Activated naive CD4-positive, alpha-beta T cell (primary cell): ENCODE data around the gene IMPG1.
"Not testable (repeated sequence)": the region's sequence is repeated elsewhere in the genome, so short reads cannot be mapped to it uniquely, and the experiment has no call there.

Experiments used
- DNase-seq, 4 experiments: peaks; one replicate each; lab custom pipeline; 2025; lab: John Stamatoyannopoulos, UW

The IMPG1 gene

DNA sequence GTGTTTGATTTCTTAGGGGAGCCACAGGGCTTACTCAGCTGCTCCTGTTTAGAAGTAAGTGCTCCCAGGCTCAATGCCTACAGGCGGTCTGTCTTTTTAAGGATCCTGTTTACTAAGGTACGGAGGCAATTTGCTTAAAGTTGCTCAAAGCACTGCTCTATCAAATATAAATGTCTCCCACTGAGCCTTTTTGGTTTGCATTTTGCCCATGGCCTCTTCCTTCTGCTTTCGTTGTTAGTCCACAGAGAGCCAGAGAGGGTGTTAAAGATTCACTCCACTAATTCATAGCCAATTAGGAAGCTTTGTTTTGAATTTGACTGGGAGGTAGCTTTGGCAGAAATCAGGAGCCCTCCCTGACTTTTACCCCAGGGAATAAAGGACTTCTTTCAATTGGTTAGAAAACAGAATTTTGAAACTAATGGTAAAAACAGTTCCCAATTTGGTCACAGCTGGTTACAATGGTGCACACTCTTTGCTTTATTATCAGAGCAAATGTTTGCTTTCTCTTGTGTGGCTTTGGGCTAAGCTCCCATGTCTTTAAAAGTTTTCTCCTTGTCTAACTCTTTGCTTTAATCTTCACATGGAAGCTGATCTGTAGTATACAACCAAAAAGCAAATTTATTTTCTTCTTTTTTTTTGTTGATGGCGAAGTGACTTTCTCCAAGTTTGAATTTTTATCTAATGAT, 126.2 kb downstream of the IMPG1 start:
- no peak for DNase-seq

DNA sequence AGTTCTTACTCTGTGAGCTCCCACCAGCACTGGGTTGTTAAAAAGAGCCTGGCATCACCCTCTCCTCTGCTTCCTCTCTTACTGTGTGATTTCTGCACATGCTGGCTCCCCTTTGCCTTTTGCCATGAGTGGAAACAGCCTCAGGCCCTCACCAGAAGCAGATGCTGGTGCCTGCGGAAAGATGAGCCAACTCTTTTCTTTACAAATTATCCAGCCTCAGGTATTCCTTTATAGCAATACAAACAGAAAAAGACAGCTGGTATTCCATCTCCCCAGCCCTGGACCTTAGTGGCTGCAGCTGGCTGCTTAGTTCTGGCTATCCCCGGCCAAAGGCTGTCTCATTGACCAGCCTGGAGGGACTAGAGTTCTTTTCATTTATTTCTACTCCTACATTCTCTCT, 129.1 kb downstream of the IMPG1 start:
- DNase-seq: no peak

DNA sequence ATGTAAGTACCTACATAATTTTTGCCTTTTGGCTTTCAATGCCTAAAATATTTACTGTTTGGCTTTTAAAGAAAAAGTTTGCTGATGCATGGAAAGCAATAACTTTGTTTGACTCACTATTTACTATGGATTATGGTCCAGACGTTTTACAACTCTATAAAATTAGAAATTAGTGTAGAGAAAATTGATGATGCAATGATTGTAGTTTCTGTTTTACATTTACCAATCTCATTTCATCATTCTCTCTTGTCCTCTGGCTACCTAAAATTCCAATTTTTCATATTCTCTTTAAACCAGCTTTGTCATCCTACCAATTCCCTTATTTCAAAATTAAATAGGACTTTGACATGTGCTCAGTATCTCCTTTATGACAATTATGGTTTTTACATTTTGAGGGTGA, 131.0 kb downstream of the IMPG1 start:
- DNase-seq: no peak

DNA sequence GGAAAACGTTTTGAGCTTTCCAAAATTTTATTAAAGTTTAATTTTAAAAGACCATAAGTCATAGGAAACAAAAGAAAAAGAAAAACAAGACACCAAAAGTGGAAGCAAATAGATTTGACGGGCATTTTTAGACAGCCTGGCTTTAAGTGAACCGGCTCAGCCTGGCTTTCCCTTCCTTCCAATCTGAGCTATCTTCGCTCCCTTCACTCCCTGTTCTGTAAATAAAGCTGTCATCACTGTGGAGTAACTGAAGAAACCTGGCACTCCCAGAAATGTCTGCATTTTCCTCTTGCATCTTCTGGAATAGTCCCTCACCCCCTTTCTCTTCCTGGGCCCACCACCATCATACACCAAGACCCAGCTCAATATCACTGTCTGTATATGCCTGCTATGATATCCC, 131.9 kb downstream of the IMPG1 start:
- no peak for DNase-seq

DNA sequence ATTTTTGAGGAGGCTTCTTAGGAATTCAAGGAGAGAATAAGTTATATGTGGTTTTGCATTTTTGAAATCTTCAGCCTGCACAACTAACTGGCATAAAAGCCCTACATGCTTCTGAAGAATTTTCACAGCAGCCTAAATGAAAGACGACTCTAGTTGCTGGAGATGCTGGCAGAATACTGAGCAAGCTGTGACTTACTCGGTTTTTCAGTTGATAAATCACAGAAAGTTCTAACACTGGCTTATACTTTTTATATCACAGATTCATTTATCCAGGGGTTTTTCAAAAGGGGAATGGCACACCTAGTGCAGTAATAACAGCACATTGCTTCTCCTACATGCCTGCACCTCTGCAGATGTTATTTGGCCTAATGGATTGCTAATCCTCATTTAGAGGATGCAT, 134.6 kb downstream of the IMPG1 start:
- no peak for DNase-seq

DNA sequence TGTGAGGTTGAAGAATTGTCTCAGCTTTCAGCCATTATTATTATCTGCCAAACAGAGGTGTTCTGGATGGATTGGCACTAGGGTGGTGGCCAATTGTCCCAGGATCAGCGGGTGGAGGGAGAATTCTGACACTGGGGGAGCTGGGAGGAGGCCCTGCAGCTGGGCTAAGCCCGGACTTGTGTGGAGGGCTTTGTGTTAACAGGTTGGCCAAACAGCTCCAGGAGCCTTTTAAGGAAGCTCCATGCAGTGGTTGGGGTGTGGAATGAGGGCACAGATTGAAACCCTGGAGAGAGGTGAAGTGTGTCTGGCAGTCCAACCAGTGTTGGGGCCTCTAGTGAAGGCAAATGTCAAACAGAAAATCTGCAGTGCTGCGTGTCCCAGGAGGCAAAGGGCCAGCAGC, 135.8 kb downstream of the IMPG1 start:
- DNase-seq: no peak

DNA sequence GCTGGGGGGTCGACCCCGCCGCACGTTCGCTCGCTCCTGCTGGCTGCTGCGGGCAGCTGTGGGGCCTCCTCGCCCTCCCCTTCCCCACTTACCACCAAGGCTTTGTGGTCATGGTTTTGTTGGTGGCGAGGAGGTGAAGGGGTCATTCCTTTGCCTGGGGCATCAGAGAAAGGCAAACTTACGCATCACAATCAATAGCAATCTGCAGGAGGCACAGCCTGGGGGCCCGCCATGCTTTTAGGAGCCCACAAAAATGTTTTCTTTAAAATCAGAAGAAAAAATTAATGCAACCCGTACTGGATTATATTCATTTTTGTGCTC, 137.0 kb downstream of the IMPG1 start:
- no peak for DNase-seq

DNA sequence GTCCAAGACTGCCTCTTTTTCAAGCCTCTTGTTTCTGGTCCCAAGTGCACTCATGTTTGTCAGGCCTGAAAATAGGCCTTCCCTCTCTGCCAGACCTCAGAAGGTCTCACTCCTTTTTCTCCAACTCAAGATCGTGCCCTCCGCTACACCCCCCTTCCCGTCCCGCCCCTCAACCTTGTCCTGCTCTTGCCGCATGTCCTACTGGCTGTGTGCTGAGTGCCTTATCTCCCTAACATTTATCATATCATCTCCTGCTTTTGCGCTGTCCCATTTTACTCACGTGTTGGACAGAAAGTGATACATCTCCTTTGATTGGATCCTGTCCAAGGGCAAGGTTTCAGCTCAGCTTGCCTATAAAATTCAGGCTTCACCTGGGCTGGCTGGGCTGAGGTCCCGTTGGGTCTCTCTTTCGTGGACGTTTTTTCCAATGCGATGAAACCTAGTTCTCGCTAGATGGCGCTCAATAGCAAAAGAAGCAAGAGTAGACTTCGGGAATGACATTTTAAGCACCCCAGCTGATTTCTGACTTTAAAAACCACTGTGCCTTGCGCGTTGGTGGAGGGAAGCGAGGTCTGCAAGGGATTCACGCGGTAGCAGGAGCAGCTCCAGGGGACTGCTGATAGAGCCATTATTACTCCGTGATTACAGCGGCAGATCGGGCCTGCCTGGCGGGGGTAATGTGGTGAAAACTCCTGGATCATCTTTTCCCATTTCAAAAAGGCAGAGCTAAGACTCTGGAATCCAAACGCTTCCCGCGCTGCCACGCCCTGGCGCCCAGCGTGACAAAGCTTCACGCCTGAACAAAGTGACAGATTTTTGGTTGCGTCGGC, 137.6 kb downstream of the IMPG1 start:
- no peak for DNase-seq

DNA sequence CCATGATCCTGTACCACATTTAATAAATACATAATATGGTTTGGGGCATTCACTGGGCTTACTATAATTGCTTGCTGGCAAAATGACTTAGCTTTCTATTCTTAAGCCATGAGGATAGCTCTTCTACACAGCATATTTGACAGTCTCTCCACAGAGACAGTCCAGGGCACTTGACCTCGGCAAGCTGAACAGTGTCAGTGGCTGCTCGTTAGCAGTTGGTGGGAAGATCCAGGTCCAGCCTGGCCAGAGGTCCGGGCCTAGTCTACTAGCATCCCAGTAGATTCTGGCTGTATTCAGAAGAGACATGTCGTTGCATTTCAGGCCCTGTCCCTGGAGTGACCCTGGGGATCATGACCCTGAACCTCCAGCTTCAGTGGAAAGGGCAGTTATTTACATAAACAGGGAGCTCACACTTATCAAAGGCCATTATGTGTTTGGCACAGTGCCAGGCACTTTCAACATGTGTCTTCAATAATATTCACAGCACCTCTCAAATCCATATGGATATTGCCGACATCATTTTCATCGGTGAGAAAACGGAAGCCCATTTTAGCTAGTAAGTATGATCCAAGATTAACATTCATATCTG, 139.0 kb downstream of the IMPG1 start:
- DNase-seq: no peak

DNA sequence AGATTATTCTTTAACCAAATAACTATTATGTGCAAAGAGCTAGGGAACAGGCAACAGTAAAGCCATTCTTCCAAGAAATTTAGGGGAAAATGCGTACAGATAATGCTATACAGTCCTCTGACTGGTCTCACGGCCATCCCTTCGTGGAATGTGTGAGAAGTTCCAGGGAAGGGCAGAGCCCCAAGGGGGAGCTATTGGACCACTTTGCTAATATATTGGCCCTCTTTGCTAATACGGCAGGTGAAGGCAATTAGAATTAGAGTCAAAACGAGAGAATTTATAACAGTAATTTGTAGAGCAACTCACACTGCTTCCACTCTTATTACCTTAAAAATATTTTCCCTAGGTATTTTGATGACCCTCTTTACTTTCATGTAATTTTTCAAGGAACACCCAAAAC, 140.4 kb downstream of the IMPG1 start:
- DNase-seq: no peak

DNA sequence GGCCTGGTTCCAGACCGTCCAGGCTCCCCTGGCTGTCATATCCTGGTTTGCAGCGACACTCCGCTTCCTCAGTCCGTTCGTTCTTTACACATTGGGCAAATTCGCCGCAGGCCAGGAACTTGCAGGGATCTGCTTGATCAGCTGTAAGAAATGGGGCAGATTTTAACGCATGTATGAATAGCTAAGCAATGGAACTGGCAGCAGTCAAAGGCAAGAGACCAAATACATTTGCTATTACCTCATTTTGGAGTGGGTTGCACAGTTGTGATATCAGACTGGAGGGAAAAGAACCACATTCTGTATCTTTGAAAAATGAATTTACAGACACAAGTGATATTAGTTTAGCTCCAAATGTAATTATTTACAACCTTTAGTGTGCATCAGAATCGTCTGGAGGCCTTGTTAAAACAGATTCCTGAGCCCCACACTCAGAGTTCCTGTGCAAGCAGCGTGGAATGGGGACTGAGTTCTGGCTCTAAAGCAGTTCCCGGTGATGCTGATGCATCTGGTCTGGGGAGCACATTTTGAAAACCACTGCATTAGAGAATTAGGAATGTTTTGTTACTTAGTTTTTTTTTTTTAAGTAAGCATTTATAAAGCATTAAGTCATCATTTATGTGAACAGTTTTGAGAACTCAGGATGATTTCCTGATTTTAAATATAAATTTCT, 141.3 kb downstream of the IMPG1 start:
- DNase-seq: no peak

DNA sequence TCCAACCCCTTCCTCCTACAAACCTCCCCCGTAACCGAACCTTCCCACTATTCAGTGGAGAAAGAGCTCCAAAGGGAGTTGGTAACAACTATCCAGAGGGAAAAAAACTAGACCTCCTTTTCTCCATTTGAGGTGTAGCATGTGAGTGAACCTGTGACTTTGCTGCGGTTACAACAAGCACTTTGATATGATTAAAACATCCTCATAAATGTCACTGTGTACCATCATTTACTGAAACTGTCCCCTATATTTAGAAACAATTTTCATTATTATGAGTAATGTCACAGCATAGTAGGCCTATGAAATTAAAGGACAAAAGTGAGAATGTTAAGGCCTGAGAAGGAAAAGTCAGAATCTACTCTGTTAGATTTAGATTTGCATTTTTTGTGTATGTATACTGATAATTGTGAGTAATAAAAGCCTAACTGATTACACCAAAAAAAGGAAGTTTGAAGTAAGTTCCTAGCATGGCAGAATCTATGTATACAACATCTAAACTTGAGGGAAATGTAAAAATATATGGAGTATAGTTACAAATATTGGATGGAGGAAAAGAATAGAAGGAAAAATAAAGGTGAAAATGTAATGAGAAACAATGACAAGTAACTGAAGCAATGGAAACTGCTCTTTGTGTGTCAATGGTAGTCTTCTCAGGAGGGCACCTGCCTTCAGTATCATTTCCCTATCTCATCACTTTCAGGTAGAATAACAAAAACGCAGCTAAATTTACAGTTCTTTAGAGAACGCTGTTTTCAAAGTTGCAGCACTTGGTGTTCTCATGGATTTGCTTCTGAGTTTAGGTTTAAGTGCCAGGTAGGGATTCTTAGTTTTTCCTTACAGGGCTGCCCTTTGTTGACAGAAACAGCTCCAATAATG, 145.9 kb downstream of the IMPG1 start:
- DNase-seq: no peak

DNA sequence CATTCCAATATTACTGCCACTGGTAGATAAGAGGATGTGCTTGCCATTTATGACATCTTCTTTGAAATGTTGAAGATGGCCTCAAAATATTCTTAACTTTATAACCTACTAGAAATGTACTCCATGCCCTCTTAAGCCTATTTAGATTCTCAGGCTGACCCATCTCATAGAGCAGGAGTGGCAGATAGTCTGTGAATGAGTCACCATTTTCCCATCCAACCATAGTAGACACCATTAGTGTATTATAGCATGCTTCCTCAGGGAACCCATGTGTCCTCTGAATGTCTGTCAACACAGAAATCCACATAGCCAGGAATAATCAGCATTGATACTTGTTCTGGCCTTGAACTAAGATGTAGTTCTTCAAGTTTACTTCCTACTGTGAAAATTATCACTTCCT, 150.2 kb downstream of the IMPG1 start:
- DNase-seq: no peak

DNA sequence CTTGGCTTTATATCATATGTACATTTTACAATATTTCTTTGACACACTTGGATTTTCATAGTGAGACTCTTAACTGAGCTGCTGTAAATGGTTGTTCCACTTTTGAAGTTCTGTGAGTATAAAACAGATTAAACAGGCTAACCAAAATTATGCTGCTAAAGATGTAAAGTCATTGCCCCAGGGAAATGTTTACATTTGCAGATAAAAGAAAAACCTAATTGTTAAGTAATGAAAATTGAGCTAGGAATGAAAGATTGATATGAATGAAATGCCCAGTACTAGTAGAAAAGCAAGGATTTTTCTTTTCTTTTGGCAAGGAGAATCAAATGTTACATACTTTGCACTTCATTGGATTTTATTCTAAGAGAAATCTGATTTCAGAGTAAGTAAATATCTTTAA, 159.4 kb downstream of the IMPG1 start:
- DNase-seq: no peak

DNA sequence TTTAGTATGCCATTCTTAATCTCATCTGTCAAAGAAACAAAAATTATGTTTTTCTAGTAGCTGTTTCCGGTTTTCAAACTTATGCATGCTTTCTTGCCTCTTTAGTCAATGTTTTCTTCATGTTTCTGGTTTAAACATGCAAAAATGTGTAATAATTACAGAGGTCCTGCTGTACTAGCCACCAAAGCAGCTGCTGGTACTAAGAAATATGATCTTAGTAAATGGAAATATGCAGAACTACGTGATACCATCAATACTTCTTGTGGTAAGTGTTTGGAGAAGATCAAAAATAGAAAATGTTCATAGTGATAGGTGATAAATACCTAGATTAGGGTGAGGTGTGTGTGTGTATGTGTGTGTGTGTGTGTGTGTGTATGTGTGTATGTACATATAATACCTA, 165.0 kb downstream of the IMPG1 start:
- DNase-seq: no peak

DNA sequence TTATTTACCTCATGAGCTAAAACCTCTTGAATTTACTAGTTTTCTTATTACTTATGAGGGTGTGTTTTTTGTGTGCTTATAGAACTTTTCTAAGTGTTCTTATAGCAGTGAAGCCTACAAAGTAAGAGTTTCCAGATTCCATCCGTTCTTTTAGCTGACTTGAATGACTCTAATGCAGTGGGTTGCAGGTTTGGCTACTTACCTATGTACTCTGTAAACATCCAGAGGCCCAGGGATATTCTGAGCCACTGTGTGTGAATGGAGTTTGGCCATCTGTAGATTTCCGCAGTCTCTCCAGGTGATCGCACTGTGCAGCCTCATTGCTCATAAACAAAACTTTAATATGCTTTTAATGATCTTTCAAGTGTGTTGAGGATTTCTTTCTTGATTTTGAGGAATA, 165.6 kb downstream of the IMPG1 start:
- DNase-seq: no peak

DNA sequence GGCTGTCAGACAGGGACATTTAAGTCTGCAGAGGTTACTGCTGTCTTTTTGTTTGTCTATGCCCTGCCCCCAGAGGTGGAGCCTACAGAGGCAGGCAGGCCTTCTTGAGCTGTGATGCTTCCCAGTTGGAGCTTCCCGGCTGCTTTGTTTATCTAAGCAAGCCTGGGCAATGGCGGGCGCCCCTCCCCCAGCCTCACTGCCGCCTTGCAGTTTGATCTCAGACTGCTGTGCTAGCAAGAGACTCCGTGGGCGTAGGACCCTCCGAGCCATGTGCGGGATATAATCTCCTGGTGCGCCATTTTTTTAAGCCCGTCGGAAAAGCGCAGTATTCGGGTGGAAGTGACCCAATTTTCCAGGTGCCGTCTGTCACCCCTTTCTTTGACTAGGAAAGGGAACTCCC, 167.3 kb downstream of the IMPG1 start:
- not testable (repeated sequence) for DNase-seq

DNA sequence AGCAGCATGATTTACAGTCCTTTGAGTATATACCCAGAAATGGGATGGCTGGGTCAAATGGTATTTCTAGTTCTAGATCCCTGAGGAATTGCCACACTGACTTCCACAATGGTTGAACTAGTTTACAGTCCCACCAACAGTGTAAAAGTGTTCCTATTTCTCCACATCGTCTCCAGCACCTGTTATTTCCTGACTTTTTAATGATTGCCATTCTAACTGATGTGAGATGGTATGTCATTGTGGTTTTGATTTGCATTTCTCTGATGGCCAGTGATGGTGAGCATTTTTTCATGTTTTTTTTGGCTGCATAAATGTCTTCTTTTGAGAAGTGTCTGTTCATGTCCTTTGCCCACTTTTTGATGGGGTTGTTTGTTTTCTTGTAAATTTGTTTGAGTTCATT, 172.2 kb downstream of the IMPG1 start:
- DNase-seq: not testable (repeated sequence)

DNA sequence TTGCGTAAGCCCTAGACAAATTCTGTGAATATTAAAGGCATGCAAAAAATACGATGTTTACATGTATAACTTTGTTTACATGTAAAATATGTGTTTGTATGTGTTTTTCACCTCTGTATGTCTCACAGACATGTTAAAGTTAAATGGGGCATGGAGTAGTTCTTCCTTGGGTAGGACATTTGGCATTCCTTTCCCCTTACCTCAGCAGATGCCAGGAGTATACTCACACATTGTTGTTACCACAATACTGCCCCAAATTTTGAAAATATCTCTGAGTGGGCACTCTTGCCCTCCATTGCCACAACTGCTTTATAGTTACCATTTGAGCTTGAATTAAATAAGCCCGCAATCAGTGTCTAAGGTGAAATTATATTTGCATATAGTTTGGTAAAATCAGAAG, 175.9 kb downstream of the IMPG1 start:
- no peak for DNase-seq

DNA sequence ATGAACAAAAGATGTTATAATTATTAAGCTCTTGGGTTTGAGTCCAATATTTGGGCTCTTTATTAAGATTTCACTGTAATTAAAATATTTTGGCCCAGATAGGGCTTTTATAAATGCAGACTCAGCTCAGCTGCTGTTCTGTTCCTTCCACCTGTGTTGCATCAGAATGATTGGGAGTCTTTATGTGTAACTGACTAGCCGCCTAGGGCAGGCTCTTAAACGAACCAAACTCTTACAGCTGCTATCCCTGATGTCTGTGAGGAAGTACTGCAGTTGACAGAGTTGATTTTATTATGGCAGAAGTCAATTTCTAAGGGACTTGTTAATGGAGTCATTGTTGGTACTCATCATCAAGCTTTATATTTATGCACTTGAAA, 178.7 kb downstream of the IMPG1 start:
- no peak for DNase-seq

DNA sequence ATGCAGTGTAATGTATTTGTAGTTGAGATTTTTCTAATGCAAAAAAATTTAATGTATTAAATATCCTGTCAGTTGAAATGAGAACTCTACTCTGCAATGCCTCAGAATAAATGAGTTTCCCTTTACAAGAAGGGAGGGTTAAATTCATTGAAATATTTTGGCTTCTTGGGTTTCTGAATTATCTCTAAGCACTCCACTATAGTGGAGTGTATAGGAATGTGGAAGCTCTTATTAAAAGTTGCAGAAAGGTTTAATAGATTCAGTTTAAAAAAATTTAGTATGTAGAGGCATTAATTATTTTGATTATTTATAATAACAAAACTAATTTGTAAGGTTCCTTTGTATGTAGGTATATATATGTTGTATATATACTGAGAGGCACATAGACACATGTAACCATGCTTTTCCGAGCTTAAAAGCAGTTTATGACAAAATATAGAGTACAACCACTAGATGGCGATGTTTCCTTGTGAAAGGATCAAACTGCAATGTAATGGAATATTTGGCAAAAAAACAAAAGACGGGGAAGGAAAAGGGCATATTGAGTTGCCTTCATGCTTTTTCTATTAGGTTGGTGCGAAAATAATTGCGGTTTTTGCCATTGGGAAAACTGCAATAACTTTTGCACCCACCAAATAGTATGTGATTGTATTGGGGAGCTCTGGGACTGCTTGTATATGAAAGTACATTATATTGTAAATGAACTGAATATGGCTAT, 179.2 kb downstream of the IMPG1 start:
- no peak for DNase-seq
